Measurements from ENCODE around the gene SEMA4A.
"Not testable (repeated sequence)": the region's sequence is repeated elsewhere in the genome, so short reads cannot be mapped to it uniquely, and the experiment has no call there.

Gene SEMA4A

DNA sequence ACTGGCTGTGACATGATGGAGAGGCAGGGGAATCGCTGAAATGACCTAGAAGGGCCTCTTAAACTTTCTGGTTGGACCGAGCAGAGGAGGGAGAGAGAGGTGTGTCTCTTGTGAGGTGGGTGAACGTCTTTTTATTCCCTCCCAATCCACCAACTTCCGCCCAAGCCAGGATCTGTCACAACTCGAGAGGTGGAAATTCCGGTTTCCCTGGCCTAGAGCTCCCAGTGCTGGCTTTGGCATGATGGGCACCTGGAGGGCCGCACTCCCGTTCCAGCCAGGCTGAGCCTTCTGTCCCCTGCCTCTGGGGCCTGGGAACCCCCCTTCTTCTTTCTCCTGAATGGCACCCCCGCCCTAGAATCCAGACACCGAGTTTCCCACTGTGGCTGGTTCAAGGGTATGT lies at the start of gene SEMA4A:
SEMA4A (plus strand) TSS at position 224 of the 400 bp plus-strand sequence. CDS start 994 bp downstream, outside the sequence.
- peak; percentile 50 for DNase-seq

DNA sequence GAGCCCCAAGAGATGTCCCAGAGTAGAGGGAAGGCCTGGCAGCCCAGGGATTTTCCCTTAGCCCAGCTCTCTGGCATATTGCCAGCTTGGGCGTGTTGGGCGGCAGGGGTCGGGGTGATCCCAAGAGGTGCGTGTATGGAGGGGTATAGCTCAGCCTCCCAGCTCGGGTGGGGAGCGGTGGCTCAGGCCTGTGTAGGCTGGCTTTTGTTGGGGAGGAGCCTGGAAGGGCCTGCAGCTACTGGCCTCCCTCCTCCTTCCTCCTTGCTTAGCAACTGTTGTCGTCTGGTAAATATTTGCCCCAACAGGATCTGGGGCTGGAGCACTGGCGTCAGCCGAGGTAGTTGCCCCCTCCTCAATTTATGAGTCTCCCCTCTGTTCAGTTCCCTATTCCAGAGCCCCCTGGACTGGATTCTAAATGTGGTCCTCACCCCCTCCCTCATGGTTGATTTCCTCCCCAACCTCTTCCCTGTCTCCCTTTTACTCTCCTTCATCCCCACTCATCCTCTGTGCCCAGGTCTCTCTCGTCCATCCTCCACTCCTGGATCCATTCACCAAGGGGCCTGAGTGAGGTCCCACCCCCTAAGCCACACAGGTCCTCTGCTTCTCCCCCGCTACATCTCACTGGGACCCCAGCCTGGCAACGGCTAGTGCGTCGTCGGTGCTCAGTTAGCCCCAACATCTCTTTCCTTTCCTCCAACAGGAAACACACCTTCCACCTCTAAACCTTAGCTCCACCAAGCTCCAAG lies 49.1 kb upstream of the SEMA4A start:
- DNase-seq, result peak; percentile 81

DNA sequence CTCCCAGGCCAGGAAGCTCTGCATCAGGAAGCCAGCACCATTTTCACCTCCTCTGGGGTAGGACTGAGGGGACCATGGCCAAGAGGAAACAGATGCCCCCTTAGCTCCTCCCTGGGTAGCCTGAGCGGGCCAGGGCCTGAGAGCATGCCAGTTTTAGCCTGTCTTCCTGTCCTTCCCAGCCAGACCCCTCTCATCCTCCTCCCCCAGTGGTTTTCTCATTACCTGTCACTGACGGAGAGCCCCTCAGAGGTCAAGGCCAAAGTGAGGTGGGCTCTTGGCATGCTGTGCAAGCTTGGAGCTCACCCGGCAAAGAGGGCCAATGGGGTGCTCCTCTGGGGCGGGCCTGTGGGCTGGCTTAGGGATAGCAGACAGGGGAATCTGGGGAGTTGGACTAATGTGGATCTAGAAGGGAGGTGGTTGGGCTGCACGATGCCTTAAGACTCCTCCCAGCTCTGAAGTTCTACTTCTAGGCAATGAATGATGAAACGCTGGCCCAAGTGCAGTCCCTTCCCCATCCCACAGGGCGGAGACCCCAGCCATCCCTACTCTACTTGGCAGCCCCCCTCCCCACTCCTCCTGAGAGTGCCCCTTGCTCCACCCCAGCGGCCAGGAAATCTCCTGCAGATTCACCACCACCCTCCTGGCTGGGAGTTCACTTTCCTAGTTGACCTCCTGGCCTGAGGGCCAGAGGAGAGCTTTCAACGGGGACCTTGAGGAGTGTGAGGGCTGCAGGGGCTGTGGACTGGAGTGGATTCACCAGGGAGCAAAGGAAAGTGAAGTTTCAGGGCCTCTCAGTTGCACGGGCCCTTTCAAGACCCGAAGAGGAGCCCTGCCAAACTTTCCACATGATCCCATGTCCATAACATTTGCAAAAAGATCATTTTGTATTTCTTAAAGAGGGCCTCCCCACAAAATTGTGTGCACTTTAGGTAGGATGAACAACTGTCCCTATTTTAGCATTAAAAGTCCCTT lies 48.2 kb upstream of the SEMA4A start:
- DNase-seq, result no peak

DNA sequence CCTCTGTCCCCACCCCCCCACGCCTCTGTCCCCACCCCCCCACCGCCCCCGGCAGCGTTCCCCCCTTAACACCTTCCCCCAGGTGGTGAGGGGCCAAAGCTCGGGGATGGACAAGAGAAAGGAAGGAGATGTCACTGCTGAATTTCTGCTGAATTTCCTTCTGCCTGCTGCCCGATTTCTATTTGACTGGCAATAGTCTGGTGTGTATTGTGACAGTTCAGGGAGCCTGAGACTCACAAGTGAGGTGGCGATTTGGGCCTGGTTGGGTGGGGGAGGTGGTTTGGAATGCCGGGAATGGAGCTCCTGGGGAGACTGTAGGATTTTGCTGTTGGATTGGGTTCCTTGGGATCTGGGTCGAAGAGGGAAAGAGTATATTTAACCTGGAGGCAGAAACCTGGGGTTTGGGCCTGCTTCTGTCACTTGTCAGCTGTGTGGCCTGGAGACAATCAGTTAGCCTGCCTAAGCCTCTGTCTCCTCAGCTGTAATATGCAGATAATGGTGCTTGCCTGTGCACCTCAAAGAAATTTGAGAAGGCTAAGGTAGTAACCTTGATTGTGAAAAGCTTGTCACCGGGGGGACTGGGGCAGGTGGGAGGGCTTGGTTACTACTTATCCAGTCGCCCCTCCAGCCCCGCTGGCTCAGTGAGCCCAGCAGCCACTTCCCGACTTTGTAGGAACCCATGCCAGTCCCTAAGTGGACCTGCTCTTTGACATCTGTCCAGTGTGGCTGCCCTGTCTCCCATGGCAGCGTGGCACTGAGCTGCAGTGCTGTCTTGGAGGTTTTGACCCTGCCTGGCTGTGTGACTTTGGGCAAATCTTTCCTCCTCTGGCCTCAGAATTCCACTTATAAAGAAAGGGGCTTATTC lies 46.5 kb upstream of the SEMA4A start:
- peak; percentile 69 for DNase-seq

DNA sequence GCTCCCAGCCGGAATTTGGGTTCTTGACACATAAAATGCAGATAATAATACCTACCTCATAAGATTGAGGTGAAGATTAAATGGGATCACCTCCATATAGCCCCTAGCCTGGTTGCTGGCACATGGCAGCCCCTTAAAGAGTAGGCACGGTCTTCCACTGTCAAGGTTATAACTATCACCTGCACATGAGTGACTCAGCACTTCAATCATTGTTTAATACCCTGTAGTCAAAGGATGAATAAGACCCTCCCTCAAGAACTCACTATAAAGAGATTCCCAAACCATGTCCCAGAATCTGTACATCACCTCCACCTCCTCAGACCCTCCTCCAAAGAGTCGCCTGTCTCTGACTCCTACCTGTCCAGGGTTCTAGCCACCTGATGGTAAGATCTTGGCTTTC lies 45.3 kb upstream of the SEMA4A start:
- DNase-seq, result no peak

DNA sequence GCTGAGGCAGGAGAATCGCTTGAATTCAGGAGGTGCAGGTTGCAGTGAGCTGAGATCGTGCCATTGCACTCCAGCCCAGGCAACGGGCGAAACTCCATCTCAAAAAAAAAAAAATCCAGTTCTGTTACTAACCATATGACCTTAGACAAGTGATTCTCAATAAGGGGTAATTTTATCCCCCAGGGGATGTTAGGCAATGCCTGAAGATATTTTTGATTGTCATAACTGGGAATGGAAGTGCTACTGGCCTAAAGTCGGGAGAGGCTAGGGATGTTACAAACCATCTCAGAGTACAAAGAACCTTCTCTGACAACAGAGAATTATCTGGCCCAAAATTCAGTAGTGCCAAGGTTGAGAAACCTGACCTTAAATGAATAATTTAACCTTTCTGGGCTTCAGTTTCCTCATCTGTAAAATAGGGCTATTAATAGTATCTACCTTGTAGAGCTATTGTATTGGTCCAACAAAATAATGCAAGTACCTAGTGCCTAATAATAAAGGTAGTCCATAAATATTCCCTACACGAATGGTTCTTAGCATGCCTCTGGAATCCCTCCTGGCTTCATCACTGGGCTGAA lies 44.6 kb upstream of the SEMA4A start:
- DNase-seq, result no peak

DNA sequence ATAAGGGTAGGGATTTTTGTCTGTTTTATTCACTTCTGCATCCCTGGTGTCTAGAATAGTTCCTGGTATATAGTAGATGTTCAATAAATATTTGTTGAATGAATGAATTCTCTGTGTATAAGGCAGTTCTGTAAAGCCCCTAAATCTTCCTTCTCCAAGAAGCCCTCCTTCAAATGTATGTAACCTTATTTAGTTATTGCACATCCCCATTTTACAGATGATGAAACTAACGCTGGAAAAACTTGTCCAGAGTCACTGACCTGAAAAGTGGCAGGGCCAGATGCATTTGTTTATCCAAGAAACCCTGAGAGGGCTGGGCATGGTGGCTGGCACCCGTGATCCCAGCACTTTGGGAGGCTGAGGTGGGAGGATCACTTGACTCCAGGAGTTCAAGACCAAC lies 43.1 kb upstream of the SEMA4A start:
- no peak for DNase-seq

DNA sequence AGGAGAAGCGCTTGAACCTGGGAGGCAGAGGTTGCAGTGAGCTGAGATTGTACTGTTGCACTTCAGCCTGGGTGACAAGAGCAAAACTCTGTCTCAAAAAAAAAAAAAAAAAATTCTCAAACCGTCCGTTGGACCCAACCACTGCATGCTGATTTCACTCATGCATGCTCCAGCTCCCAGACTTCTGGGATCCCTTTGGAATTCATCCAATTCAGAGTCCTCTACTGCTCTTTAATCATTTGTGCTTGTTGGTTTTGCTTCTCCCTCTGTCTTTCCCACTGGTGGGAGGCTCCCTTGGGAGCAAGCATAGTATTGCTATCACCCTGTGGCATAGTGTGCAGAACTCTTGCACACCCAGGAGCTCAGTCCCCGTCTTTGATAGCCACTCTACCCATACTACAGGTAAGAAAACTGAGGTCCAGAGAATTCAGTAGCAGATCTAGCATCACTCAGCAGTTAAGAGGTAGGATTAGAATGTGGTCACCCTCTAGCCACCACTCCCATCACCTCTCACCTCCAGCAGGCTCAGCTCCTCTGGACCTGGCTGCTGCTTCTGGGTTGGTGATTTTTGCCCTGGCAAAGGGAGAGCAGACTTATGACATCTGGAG lies 41.9 kb upstream of the SEMA4A start:
- no peak for DNase-seq

DNA sequence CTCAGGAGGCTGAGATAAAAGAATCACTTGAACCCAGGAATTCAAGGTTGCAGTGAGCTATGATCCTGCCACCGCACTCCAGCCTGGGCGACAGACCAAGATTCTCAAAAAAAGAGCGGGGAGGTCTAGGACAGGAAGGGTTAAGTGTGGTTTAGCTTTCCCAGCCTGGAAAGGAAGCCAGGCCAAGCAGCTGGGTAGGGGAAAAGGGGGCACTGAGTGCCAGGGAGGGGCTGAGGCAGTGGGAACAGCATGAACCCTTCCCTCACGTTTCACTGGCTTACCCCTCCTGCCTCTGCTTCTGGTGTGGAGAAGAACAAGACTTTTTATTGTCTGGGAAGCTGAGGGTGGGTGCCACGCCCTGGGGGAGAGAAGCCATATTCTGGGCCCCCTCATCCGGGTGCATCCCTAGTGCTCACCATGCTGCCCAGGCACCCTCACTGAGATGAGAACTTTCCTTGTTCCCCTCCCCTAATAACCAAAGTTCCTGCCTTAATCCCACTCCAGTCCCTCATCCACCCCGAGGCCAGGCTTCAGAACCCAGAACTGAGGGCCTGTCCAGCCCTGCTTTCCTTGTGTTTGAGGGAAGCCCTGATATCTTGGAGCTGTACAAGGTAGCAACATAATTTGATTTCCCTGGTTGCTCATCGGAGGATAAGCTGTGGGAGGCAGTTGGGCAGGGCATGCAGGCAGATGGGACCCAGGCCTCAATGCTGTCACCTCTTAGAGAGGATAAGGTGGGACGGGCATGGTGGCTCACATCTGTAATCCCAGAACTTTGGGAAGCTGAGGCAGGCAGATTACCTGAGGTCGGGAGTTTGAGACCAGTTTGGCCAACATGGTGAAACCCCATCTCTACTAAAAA lies 40.9 kb upstream of the SEMA4A start:
- no peak for DNase-seq

DNA sequence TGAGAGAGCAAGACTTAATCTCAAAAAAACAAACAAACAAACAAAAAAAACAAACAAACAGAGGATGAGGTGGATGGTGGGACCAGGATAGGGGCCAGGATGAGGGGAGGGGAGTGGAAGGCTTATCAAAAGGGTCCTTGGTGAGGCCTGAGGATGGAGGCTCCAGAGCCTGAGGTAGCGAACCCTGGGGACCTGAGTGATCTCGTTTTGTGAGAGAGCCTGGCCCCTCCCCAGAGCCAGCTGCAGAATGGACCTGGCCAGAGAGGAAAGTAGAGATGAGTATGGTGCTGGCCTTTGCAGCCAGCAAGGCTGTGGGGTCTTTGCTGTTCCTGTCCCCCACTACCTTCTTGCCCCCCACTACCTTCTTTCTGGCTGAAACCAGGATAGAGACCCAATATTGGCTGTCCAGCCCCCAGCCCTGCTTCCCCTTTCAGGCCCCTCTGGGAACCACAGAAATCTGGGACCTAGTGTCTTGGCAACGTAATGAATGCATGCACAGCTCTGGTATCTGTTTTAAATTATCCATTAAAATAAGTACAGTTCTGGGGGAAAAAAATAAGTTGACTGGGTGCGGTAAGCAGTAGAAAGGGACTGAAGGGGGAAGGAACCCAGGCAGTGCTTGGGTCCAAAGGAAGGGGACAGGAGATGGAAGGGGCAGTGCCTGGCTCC lies 40.0 kb upstream of the SEMA4A start:
- DNase-seq, result no peak

DNA sequence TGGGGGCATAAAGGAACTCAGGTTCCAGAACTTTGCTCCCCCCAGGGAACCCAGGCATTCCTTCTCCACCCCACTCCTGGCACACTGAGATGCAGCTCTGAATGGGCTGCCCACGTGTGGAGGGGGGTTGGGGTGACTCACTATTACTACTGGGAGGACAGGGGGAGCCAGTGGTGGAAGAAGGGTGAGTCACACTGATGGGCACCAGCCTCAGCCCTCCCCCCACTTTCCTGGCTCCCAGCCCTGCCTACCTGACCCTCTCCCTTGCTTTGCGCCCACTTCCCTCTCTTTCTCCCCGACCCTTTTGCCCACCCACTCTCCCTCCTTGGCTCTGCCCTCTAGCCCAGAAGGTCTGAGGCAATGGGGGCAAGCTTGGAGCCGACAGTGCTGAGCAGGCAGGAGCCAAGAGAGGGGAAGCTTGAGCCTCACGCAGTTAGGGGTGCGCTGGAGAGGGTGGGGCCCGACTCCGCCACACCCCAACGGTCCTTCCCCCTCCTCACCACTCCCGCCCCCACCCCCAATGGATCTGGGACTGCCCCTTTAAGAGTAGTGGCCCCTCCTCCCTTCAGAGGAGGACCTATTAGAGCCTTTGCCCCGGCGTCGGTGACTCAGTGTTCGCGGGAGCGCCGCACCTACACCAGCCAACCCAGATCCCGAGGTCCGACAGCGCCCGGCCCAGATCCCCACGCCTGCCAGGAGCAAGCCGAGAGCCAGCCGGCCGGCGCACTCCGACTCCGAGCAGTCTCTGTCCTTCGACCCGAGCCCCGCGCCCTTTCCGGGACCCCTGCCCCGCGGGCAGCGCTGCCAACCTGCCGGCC lies 39.1 kb upstream of the SEMA4A start, which contains the start of gene LMNA:
LMNA (plus strand) TSS at position 611 of the 818 bp plus-strand sequence. CDS start 208 bp downstream, outside the sequence.
- peak; percentile 87 for DNase-seq

DNA sequence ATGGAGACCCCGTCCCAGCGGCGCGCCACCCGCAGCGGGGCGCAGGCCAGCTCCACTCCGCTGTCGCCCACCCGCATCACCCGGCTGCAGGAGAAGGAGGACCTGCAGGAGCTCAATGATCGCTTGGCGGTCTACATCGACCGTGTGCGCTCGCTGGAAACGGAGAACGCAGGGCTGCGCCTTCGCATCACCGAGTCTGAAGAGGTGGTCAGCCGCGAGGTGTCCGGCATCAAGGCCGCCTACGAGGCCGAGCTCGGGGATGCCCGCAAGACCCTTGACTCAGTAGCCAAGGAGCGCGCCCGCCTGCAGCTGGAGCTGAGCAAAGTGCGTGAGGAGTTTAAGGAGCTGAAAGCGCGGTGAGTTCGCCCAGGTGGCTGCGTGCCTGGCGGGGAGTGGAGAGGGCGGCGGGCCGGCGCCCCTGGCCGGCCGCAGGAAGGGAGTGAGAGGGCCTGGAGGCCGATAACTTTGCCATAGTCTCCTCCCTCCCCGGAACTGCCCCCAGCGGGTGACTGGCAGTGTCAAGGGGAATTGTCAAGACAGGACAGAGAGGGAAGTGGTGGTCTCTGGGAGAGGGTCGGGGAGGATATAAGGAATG lies 38.4 kb upstream of the SEMA4A start:
- DNase-seq, result peak; percentile 71

DNA sequence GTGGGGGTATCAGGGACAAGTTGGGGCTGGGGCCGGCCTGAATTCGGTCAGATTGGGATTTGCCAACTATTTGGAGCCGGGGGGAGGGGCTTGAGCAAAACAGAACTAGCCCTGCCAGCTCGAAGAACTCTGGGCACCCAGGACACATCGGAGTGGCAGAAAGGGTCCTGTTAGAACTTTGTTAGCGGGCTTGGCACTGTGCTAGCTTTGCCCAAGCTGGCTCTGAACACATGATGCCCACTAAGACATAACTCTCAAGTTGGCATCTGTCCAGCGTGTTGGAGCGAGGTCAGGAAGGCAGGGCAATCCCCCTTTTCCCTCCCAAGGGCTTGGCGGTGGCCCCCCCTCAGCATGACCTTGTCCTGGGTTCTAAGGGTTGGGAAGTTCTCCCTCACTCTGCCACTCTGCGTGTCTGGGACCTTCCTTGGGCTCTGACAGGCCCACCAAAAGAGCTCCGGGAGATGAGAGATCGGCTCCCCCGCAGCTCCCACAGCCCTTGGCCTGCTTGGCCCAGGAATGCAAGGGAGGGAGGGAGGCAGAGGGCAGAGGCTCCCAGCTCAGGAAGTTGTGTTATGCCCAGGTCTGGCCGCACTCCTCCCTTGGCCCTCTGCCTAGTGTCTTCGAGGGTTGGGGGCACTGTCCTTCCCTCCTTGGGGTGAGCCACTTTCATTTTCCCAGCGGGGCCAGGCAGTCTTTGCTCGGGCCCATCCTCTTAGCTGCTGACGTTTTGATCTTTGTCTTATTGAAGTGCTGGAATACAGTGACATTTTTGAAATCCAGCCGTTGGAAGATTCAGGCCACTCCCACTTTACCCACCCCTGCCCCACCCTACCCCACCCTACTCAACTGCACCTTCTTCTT lies 37.6 kb upstream of the SEMA4A start:
- peak; percentile 79 for DNase-seq

DNA sequence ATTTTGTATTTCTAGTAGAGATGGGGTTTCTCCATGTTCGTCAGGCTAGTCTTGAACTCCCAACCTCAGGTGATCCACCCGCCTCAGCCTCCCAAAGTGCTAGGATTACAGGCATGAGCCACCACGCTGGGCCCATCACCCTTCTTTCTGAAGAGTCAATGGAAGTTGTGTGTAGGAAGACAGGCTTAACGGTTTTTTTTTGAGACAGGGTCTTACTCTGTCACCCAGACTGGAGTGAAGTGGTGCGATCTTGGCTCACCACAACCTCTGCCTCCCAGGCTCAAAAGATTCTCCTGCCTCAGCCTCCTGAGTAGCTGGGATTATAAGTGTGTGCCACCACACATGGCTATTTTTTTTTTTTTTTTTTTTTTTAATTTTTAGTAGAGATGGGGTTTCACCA lies 36.7 kb upstream of the SEMA4A start:
- not testable (repeated sequence) for DNase-seq

DNA sequence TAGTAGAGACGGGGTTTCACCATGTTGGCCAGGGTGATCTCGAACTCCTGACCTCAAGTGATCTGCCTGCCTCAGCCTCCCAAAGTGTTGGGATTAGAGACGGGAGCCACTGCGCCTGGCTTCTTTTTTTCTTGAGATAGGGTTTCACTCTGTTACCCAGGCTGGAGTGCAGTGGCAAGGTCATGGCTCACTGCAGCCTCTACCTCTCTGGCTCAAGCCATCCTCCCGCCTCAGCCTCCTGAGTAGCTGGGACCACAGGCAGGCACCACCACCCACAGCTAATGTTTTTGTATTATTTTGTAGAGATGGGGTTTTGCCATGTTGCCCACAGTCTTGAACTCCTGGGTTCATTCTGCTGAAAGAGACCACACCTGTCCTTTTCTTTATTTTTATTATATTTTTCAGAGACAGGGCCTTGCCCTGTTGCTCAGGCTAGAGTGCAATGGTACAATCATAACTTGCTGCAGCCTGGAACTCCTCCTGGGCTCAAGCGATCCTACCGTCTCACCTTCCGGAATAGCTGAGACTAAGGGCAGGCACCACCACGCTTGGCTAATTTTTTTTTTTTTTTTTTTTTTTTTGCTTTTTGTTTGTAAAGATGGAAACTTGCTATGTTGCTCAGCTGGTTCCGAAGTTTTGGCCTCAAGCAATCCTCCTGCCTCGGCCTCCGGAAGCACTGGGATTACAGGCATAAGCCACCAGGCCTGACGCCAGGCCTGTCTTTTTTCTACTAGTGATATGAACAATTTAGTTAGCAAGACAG lies 35.8 kb upstream of the SEMA4A start:
- DNase-seq, result no peak

DNA sequence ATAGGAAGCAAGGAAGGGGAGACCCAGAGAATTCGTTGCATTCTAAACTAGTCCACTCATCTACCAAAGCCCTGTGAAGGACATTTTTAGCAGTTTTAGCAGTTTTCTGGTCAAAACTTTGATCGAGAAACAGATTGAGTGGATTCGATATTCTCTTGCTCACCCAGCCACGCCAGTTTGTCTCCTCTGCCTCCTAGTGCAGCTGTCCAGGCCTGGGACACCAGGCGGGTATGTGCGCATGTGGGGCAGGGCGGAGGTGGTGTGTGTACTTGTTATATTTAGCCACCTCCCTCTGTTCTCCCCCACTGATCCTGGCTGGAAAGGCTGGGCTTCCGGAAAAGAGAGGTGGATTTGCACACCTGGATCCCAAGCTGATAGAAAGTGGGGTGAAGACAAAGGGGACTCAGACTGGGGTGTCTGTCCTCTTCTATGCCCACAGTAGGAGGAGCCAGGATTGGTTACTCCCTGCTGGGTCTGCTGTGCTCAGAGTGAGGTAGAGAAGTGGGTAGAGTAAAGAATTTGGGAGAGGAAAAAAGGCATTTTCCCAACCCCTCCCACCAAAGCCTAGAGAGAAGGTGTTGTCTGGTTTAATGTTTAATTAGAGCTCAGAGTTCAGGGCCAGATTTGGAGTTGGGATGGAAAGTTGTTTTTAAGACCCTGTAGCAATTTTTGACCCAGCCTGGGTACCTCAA lies 35.1 kb upstream of the SEMA4A start:
- no peak for DNase-seq
